Fibroblast of the conjunctiva (primary cell): ENCODE measurements around the gene AMIGO2.
A peak's percentile ranks its signal among the peaks of the same experiment; 100 is the strongest.

Experiments used
- DNase-seq: peaks from one replicate; pipeline ENCODE4 v3.0.0-alpha.2; 2010; ENCODE audit warnings: low read depth

The AMIGO2 gene

DNA sequence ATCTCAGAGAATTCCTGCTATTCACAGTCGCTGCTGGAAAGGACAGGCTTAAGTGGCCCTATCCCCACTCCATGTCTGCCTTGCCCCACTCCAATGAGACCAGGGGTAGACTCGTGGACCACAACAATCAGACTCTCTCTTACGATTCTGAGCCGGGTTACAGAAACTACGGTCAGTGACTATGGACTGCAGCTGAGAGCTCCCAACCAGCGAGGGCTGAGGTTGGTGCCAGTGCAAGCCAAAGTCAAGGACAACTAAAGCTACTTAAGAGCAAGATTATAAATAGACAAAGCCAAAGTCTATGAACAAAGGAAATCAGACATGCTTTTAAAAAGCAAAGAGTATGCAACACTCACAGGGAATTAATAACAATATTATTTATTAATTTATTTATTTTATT is 18.3 kb upstream of the AMIGO2 start:
- no peak for DNase-seq

DNA sequence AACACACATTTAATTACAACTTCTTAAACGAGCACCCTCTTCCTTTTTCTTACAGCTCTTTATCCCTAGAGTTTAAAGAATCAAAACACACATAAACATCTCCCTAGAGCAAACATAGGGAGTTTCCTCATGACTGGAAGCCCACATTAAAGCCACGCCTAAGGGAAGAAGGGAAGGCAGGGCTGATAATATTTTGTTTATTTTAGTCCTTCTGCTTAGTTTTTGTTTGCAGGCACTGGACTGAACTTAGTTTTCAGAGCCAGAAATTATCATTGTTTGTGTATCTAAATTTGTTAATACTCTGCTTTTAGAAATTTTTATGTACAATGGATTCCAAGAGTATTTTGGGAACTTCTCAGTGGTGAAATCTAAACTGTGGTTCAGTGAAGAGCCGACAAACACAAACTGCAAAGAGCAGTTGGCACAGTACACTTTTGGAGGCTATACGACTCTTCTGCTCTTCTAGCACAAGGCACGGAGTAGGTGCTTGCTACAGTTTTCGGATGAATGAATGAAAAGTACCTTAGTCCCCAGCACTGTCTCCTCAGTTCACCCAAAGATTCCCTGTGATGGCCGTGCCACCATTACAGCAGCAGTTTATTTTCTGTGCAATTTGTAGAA is 17.6 kb upstream of the AMIGO2 start:
- no peak for DNase-seq

DNA sequence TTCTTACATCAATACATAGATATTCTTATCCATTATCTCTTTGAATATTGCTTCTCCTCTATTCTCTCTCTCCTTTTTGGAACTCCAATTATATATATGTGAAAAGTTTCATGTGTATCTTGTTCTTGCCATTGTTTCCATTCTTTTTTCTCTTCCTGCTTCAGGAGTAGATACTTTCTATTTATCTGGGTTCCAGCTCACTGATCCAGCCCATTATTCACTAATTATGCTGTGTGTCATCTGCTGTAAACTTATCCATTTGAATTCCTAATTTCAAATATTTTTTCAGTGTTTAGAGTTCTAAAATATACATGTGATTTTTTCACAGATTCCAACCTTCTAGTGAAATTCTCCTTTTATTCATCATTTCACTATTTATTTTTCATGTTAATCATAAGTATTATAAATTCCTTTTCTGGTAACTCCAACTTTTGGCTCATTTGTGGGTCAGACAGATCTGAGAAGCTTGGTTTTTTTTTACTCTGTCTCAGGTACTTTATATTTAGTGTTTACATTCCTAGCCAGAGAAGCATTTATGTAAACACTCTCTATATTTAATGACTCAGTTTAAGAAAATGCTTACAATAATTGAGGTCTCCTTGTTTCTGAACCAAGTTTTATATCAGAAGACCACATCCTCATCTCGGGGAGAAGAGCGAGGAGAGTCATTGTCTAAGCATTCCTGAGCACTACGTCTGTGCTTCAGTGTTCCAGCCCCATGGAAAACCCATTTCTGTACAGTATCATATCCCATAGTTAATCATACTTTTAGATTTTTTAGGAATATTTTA is 15.9 kb upstream of the AMIGO2 start:
- no peak for DNase-seq

DNA sequence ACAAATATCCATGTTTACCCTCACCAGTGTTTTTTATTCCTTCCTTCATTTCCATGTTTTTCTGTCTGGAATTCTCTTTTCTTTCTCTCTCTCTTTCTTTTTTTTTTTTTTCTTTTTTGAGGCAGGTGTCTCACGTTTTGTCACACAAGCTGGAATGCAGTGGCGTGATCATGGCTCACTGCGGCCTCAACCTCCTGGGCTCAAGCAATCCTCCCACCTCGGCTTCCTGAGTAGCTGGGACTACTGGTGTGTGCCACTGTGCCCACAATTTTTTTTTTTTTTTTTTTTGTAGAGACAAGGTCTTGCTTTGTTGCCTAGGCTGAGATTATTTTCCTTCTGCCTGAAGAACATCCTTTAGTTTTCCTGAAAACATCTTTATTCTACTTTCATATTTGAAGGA is 15.0 kb upstream of the AMIGO2 start:
- no peak for DNase-seq

DNA sequence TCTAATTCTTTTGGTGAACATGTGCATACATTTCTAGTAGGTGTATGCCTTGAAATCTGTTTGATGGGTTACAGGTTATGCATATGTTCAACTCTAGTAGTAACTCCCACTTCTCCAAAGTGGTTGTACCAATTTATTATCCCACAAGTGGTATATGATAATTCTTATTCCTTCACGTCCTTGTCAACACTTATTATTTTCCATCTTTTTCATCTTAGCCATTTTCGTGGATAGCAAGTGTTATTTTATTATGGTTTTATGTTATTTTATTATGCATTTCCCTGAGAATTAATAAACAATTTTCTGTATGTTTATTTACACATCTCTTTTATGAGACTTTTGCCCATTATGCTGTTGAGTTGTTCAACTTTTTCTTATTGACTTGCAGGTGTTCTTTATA is 11.2 kb upstream of the AMIGO2 start:
- no peak for DNase-seq

DNA sequence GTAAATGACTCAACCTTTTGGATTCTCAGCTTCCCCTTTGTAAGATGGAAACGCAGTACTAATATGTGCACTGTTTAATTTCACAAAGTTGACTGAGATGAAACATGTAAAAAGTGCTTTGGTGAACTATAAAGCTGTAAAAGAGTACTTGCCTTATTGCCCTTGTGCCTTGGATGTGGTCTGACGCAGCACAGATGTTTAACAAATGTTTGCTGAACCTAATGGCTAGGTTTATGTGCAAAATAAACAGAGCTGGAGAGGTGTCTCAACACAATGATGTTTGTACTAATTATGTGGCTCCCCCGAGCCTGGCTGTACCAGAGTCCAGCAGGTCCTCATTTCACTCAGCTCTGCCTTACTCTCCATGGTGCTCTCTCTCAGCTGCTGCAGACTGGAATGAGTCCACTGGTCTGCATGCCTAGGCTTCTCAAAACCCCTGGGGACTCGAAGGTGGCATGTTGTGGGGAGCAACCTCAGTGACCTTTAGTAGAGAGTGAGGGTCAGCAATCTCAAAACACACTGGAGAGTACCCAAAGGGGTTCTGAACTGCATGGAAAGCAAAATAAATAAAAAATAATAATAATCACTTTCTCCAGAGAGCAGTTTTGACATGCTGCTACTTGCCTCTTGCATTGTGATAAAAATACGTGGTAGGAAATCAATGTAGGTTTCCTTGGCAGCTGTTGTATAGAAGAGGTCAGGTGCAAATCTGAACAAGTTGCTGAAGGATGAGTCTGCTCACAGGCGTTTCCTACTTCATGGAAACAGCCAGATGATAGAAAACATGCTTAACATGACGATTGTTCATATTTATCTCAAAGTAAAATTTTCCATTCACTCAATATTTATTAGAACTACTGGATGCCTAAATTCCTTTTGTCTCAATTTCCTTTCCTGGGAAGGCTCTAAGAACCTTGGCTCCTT is 8.5 kb upstream of the AMIGO2 start:
- DNase-seq: no peak

DNA sequence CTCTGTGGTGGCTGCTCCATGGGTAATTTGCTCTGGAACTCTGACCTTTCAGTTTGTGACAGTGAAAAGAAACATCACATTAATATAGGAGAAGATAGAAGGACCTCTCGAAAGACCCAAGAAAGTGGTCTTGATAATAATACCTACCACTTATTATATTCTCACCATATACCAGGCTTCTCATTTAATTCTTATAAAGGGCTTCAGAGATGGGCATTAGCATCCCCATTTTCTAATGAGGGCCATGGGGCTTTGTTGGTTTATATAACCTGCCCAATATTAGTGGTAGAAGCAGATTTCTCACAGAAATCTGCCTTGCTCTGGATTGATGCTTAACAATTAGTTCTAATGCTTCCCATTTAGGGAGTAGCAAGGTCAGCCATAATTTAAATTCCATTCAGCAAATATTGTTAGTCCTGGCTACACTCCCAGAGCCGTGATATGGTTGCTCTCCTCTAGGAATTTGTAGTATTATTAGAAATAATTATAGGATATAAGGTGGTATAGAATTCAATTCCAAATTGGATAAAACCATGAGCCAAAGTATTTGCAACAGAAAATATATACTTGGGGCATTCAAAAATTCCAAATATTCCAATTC is 7.4 kb upstream of the AMIGO2 start:
- no peak for DNase-seq

DNA sequence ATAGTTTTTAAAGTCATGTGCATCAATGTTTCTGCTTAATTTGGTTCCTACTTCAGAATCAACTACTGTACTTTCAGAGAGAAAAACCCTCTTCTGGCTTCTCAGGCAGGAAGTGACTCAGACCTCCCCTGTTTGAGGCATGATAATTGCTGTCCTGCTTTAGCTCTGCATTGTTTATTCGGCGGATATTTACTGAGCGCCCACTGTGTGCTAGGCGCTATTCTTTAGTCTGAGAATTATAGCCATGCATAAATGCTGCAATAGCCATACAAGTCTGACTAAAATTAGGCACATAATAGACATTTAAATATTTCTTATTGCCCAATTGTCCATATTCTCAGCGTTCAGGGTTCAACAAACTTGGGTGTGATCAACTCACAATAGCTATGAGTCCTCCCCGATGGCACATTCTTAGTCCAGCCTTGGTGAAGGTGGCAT is 6.1 kb upstream of the AMIGO2 start:
- no peak for DNase-seq

DNA sequence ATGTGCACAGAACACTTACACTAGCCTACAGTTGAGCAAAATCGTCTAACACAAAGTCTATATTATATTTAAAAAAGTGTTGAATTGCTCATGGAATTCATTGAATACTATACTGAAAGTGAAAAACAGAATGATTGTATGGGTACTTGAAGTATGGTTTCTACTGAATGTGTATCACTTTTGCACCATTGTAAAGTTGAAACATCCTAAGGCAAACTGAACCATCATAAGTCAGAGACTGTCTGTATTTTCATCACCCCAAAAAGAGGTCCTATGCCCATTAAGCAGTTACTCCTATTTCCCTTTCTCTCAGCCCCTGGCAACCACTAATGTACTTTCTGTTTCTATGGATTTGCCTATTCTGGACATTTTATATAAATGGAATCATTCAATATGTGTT is 4.4 kb upstream of the AMIGO2 start:
- no peak for DNase-seq

DNA sequence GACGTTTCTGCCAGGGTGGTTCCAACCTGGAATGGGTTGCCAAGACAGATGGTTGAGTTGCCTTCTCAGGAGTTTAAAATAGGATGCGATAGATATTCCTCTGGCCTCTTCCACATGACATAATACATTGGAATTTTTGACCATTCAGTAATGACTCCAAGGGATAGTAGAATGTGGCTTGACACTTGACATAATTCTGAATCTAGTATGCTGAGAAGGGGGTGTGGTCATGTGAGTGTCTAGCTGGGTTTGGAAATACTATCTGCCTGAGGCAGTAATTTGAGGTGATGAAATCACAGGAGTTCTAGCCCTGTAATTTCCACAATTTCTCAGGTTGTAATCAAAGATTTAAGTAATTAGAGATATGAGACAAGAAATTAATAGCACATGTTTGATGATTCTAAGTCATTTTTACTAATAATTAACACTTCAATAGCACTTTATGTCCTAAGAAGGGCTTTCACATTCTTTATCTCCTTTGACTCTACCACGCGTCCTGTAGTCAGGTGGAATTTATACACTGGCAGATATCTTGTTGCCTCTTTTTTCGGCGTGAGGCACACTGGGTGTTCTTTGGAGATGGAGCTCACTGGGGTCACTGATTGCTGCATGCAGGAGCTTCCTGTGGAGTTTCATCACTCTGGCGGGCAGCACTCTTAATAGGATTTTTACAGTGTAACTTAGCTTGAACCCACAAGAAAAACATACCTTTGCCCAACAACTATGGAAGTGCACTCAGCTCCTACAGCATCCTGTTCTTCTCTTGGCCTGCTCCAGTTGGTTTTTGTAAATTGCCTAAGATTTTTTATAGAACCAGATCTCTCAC is 3.2 kb upstream of the AMIGO2 start:
- DNase-seq: peak; percentile 56

DNA sequence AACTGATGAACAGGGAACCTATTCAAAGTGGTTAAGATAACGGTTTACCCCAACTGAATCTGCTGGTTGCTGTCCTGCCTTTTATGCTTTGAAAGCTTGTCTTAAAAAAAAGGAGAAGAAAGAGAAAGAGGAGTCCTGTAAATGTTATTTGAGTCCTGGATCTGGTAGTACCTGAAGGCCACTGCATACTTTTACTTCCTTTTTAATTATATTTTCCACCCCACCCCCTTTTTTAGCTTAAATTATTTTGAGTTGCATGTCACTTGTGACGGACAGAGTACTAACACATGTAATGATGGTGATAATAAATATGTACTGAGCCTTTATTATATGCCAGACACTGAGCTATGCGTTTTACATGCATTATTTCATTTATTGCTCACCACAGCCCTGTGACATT is 2.5 kb upstream of the AMIGO2 start:
- no peak for DNase-seq

DNA sequence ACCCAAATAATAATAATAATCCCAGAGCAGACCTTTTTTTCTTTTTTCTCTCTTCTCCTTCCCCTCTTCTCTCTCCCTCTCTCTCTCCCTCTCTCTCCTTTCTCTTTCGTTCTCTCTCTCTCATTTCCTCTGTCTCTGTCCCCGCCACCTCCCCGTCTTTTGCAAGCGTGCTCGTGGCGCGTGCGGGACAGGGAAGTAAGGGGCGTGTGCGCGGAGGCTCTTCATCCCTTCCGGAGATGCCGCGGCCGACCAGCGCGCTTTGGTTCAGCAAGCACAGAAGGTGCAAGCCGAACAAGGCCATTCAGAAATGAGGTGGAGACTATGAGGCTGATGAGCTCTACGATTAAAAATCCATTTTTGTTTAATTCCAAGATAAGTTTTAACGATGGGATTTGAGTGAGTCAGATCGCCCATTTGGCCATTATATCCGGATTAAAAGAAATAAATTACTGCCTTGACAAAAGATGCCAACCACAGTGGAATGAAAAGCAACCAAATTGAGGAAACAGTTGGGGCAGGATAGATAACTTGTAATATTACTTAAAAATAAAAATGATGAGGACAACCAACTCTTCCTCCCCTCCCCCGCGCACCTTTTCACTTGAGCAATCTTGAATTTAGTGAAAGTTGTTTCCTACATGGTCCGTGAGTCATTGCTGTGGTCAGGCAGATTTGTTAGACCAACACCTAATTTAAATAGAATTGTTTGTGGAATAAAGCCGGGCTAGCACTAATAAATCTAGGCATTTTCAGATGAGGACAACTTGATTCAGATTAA is 1.2 kb upstream of the AMIGO2 start:
- no peak for DNase-seq

DNA sequence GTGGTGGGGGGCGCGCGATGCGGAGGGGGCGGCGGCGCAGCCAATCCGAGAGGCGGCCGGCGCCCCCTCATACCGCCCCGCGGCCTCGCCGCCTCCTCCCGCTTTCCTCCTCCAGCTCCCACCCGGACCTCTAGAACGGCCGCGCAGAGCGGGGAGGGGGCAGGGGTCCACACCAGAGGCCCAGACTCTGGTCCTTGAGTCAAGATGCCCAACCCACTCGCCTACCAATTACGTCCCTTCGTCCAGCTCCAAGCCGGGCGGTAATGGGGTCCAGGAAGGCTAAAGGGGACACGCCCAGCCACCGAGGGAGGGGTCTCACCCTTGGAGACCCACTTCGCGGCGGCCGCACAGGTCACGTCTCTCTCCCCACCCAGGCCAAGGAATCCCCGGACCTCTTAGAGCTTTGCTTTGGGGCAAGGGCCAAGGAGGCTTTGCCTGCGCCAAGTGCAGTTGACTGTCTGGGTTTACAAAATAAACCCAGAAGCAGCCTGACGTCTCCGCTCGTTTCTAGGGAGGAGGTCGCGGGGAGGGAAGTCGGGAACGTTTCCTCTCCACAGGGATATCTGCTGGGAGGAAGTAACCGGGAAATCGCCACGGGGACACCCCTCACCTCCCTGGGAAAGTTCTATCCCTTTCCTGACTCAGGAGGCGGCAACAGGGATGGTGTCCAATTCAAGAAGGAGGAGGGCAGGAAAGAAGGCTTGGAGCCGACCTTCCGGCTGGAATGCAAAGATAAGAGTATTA is 394 bp upstream of the AMIGO2 start:
- no peak for DNase-seq

DNA sequence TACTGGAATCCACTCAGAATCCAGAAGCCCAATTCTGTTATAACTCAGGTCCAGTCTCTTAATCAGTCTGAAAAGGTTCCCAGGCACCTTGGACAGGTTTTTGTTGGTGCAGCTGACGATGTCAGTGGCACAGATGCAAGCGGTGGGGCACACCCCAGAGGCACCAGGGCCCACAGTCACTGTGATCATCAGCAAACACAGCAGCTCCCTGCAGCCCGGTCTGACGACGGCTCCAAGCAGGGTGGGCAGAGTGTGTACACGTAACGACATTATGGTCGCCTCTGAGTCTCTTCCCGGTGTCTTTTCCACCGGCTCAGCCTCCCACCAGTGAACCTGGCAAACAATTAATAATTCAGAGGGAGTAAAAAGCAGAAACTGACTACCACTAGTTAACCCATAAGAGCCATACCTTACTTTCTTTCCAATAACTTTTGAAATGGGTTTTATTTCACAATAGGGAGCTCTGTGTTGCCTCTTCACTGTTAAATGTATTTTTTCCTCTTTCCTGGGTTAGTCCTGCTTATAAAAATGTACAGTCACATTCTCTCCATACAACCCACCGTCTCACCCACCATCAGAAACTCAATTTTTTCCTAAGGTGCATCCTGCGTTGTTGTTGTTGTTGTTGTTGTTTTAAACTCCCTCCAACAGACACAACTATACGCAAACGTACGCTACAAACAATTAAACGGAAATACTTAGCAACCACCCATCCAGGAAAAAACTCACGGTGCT is 859 bp downstream of the AMIGO2 start:
- no peak for DNase-seq

DNA sequence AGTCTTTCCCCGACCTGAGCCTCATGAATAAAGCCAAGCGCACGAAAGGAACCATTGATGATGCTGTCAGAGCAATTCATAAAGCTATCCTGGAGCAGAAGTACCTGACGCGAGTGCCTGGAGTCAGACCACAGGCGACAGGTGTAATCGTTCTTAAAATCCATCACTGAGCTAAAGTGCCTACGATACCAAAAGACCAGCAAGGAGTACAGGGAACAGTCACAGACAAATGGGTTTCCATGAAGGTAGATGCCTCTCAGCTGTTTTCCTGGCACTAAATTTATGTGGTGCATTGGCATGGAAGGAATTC is 1.7 kb downstream of the AMIGO2 start:
- no peak for DNase-seq

DNA sequence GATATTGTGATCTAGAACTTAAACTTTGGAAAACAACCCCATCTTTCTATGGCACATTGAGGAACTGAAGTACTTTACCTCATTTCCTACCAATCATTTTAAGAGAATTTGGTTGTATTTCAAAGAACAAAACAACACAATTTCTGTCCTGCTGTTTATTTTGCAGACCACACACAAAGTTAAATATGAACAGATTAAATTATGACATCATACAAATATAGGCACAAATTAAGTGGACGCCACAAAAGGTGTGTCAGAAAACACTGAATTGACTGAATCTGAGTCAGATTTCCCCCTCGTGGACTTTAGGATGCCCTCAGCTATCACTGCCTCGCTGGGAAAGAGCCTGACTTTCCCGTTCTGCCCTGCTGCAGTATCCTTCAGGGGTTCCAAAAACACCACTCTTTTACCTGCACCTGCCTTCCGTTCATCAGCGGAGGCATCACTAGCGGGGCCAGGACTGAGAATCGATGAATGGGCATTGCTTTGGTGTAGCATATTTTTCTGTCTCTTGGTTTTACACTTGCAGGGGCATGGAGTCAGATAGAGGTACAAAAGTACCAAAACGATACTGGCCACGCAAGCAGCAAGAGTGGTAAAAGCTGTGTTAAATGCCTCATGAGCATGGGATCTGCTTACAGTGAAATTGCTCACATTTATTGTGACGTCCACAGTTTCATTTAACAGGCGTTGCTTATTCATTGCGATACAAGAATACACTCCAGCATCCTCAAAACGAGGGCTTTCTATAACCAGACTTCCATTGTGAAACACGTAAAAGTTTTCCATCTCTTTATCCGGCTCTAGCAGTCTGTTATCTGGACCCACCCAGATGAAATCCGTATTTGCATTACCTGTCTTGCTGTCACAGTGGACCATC is 2.3 kb downstream of the AMIGO2 start:
- DNase-seq: no peak

DNA sequence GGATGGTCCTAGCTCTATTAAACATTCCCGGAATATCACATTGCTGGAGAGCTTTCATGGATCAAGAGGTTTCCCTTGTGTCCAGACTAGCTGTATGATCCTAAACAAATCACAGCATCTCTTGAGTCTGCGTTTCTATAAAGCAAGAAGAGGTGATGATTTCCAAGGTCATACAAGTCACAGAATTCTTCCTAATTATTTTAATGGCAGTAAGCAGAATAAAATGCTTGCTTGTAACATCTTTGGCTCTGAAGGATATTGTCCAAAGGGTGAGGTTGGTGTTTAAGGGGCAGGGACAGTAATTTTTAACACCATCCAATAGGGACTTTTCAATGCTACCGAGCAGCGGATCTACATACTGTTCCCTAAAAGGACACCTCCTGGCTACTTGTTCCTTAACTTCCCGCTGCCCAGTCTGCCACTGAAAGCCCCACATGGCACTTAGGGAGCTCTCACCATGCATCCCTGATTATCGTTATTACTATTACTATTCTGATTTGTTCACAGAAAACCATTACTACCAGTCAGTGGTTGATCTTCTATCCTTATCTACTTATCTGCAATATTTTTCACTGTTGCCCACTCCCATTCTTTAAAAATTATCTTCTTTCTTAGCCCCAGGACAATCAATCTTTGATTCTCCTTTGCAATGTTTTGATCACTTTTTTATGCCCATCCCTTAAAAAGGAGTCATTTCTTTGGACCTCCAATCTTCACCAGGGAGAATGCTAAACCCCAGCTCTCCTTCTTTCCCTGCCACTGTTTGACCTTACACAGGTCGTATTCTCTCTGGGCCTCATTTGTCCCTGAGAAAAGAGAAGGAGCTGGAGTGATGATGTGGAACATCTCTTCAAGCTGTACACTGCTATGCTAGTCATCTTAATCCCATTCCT is 4.3 kb downstream of the AMIGO2 start:
- DNase-seq: no peak
